HG03139 (cell line): ENCODE results near the gene TCF12.

Experiments
- ATAC-seq: cut with Tn5 transposase; IDR thresholded peaks from one replicate; pipeline ENCODE4 v1.9.1; 2021; ENCODE audit not compliant: unreplicated experiment

Gene TCF12

DNA sequence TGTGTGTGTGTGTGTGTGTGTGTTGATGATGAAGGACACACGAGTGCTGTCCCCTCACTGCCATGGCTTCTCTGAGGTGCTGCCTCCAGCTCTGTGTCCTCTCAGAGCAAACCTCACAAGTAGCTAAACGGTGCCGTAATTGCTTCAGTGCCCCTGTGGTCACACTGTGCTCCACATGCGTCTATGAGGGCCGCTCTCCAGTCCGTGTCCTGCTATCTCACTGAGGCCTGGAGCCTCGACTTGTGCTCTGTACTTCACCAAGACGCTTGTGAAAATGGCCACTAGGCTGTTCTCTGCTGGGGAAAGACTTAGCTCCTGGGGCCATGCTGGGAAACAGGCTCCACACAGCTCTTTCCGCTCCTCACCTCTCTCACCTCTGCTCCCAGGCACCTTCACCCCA is 392.4 kb downstream of the TCF12 start:
- no peak for ATAC-seq

DNA sequence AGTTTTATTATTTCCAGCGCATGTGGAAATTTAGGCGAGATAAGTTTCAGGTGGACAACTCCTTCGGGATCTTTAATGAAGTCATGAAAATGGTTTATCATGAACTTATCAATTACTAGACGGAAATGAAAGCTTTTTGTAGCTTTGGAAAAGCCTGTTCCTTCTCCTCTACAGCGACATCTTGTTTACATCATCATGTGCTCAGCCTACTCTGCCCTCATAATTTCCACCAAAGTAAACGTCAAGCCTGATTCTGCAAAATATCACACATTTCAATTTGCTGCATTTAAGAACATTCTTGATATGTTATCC is 393.5 kb downstream of the TCF12 start:
- ATAC-seq, result no peak

DNA sequence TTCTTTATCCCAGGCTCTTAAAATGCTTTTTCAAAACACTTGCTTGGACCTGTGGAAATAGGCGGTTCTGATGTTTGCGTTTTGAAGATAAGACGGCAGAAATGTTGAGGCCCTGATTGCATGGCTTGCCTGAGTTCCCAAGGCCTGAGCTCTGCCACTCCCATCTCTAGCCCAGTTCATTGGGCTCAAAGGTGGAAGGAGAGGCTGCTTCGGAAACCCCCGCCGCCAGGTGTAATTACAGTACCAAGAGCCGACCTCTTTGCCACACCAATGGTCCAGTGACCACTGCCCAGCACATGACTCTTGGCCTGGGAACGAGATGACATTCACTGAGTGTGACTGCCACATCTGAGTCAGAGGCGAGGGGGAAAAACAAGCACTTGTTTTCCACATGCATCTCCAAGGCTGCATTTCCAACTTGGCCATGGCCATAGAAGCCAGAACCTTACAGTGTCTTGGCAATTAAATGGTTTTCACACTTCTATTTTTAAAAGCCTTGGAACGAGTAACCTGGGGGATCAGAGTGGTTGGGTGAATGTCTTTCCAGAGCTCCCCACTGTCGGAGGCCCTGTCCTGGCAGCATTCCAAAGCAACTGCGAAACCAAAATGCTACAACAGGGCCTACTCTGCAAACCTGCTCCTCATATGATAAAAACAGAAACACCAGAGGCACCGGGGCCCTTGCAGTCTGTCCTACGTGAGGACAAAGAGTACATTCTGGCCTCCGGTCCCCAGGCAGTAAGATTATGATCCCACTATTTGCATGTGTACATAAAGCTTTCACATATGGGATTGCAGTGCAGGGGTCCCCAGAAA is 394.1 kb downstream of the TCF12 start:
- ATAC-seq, result no peak

DNA sequence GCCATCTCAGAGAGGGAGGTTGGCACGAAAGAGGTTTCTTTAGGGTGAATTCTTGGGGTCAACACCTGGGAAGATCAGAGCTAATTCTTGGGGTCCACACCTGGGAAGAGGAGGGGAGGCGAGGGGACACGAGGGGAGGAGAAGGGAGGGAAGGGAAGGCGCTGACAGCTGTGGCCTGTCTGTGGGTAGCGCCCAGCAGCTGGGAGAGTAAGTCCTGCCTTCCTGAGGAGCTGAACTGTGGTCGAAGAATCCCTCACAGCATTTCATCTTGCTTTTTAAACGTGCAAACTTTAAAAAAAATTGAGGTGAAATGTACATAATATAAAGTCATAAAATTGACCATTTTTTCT is 394.7 kb downstream of the TCF12 start:
- ATAC-seq, result no peak

DNA sequence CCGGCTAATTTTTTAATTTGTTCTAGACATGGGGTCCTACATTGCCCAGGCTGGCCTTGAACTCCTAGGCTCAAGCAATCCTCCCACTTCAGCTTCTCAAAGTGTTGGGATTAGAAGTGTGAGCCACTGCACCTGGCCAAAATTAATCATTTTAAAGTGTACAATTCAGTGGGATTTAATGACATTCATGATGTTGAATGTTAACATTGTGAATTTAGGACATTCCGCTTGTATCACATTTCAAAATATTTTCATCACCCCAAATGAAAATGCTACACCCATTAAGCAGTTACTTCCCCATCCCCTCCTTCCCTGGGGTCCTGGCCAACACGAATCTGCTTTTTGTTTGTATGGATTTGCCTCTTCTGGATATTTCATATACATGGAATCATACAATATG is 395.8 kb downstream of the TCF12 start:
- no peak for ATAC-seq

DNA sequence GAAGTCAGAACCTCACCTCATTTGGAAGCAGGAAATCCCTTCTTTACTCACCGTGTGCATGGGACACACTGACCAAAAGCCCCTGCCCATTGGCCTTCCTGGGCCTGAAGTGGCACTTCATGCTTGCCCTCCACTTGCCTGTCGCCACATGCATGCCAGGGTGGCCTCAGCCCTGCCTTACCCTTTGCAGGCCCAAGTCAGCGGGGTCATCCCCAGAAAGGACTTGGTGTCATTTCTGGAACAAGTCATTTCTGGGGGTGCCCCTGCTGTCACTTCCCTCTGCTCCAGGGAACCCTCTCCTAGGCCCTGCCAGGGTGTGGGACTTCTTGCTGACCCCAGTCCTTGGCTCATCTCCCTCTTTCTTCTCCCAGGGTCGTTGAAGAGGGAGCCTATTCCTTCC is 398.0 kb downstream of the TCF12 start:
- ATAC-seq, result no peak

DNA sequence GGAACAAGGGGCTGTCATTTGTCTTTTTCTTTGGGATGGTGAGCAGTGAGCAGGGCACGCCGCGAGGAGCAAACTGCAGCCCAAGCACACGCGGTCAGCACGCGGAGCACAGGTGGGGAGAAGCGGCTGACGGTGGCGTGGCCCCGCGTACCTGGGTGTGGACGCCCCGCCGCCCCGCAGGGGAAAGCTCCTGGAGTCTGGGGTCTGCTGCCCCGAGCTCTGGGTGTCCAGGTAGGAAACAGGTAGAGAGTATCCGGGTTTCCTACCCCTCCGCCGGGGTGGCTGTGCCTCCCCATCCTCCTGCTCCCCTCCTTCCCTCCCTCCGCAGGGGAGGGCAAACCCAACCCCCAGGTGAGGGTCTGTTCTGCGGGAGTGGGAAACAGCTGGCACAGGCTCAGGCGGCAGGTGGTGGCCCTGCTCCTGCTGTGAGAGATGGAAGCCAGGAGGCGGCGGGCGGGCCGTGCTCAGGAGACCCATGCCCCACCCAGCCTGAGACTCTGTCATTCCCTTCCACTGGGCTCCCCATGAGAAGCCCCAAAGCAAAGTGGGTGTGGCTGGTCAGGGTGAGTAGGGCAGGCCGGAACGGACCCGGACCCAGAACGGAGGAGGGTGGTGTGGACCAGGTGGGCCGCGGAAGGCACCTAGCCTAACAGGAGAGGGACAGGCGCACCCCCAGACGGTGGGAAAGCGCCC is 400.9 kb downstream of the TCF12 start:
- no peak for ATAC-seq

DNA sequence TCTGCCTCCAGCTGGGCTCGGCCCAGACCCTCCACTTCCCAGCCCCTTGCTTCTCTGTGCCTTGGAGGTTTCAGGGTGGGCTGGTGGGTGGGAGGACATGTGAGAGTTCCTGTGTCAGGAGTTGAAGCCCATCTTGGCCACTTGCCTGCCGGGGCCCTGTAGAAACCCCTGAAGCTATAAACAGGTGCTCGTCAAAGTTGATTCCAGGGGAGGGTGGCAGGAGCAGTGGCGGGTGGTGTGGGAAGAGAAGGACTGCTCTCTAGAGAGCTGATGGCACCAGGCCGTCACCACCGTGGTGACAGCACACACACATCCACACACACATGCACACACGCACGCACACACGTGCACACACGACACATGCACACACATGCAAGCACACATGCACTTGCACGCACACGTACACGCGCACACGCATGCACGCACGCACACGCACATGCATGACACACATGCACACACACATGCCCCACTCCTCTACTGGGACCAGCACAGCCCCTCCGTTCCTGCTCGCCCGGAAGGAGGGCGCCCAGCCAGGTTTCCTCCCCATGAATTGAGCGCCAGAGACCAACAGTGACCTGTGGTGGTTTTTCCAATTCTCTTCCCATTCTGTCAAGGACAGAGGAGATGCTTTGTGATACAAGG is 401.6 kb downstream of the TCF12 start:
- no peak for ATAC-seq

DNA sequence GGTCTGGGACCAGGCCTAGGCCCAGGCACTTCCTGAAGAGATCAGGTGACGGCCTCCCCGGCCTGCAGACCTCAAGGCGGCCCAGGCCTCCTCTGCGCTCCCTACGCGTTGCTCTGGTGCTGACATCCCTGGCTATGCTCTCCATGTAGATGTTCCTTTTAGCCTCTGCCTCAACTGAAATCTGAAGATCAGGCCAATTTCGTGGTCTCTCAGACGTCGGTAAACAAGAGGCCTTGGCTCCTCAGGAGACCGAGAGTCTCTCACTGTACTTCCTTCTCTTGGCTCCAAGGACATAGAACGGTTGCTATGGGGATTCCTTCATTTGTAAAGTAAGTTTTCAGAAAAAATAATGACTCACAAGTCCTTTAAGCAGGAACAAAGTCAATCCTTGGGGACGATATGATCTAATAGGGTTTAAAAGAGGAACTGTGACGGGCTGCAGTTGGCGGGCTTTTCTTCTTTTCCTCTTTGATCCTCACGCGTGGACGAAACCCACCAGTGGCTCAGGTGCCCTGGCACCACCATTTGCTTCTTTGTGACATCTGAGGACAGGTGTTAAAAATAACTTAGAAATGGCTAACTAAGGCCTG is 402.3 kb downstream of the TCF12 start:
- no peak for ATAC-seq

DNA sequence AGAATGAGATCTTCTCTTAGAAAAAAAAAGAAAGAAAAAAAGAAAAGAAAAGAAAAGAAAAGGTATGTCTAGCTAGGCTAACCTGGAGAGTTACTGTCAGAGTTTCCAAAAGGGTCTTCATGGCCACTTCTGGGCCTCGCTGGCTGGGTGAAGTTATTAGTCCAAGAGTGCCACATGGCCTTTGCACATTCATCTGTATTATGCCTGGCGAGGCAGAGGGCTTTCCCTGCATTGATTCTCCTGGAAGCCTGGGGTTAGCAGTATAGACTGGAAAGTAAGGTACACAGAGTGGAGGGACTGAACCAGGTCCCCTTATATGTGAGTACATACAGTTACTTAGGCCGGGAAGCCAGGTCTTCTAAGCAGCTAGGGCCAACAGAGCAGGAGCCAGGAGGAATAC is 403.0 kb downstream of the TCF12 start:
- ATAC-seq, result no peak

DNA sequence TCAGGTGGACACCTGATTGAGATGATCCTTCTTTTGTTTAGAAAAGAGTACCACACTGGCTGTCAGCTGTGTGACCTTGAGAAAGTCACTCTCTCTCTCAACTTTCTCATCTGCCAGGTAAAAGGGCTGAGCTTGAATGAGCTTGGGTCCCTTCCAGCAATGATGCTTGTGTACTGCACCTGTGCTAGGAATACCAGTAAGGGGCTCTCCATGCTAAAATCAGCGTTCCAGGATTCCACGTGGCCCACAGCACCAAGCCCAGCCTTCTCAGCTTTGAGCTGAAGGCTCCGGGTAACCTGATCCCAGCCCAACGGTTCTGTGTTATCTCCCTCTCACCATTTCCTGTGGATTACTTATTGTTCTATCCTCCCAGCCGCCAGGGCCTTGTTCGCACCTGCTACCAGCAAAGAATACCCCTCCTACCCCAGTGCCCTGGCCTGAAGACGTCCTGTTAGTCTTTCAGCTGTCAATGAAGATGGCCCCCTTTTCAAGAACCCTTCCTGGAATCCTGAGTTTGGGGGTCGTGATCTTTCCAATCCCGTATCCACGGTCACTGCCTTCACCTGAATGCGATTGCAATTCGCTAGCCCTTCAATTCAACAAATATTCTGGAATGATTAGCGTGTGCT is 403.6 kb downstream of the TCF12 start:
- no peak for ATAC-seq

DNA sequence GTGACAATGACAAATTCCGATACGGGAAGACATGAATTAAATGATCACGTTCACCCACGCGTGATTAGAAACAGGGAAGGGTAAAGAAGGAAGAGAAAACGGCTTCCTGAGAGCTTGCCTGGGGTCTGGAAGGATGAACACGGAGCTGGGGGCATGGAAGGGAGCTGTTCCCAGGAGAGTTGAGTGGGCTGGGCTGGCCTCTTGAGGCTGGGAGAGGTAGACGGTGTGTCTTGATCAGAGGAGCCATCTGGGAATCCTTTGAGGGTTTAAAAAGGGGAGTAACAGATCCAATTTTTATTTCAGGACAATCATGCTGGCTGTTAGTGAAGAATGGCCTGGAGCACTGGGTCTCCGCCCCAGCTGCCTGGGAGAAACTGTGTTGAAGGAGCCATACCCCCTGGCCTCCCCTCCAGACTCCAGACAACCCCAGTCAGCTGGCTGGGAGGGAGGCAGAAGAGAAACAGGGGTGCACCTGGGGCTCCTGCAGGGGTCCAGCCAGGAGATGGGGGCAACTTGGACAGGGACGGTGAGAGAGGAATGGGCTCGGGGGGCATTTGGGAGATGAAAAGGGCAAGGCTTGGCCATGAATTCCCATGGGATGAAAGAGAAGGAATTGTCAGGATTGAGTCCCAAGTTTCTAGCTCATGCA is 404.3 kb downstream of the TCF12 start:
- ATAC-seq, result no peak

DNA sequence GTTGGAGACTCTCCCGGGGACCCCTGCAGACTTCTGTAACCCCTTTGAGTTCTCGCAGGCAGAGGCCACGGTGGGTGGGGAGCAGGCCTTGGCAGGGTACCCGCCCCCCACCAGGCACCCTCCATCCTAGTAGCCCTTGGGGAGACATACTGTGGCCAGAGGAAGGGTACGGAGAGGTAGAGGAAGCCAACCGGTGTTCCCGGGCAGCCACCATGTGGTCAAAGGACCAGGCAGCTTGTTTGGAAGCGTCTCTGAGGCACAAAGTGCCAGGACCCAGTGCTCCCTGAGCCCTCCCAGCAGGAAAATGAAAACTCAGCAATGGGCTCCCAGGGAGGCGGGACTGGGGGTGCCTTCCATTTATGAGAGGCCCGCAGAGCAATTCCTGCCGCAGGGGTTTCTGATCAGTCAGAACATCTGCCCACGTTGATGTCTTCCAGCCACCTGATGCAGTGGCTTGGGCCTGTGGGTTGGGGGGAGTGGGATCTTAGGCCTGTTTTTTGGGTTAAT is 404.9 kb downstream of the TCF12 start:
- no peak for ATAC-seq

DNA sequence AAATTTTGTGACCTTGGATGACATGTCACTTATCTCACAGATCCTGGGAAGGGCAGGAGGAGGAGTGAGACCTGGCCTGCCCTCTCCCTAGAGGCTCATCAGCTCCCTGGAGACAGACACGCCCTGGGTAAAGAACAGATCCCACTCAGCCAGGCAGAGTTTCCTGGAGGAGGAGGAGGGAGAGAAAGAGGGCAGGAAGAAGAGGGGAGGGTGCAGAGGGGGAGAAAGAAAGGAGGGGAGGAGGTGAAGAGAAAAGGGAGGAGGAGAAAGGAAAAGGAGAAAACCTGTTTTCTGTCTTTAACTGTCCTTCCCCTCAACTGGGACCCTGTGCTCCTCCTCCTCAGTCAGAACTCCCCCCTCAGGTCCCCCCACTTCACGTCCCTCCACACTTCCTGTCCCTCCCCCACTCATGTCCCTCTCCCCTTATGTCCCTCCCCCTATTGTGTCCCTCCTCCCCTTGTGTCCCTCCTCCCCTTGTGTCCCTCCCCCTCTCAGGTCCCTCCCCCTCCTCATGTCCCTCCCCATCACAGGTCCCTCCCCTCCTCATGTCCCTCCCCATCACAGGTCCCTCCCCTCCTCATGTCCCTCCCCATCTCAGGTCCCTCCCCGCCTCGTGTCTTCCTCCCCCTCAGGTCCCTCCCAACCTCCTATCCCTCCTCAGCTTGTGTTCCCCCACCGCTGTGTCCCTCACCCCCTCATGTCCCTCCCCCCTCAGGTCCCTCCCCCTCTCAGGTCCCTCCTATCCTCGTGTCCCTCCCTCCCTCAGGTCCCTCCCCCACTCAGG is 405.6 kb downstream of the TCF12 start:
- no peak for ATAC-seq

DNA sequence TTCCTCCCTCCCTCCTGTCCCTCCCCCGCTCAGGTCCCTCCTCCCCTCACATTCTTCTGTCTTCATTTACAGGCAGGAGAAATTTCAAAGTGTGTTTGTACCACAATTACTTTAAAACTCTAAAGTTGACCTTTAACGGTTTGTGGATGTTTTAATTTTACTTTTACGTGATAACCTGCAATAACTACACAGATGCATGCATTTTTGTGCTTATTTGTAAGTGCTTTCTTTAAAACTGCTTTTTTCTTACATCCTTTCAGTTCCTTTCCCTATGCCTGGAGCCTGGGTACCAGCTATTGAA is 406.1 kb downstream of the TCF12 start:
- no peak for ATAC-seq

DNA sequence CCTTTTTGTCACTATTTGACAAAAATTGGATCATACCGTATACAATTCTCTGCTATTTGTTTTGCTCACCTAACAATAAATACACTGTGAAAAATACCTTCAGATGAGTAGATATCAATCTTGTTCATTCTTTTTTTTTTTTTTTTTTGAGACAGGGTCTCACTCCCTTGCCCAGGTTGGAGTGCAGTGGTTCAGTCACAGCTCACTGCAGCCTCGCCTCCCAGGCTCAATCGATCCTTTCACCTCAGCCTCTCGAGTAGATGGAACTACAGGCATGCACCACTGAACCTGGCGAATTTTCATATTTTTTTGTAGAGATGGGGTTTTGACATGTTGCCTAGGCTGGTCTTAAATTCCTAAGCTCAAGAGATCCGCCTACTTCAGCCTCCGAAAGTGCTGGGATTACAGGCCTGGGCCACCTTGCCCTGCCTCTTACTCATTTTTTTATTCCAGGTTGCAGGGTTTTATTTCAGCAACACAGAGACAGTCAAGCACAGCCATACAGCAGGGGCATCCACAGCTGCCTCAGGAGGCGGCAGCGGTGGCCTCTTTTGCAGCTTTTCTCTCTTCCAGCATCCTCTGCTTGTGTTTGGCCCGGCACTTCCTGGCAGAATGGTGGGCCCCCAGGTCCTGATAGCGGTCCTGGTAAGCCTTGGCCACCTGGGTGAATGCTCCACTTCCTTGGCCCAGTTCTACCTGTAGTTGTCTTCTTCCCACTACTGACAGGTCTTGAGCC is 406.7 kb downstream of the TCF12 start:
- no peak for ATAC-seq

DNA sequence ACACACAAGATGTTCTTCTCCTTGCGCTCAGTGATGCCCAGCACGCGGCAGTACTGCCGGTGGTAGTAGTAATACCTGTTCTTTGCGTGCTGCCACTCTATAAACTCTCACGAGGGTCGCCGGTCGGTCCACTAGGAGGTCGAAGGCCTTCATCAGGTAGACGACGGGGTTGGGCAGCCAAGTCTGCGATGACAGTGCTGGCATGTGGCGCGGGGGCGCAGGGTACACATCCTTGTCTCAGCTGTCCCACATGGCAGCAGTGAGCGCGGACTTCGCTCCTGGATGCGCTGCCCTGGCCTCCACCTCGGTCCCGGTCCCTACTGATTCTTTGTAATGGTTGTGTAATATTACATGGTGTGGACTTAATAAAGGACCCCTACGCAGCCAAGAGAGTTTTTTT is 407.8 kb downstream of the TCF12 start:
- ATAC-seq, result no peak

DNA sequence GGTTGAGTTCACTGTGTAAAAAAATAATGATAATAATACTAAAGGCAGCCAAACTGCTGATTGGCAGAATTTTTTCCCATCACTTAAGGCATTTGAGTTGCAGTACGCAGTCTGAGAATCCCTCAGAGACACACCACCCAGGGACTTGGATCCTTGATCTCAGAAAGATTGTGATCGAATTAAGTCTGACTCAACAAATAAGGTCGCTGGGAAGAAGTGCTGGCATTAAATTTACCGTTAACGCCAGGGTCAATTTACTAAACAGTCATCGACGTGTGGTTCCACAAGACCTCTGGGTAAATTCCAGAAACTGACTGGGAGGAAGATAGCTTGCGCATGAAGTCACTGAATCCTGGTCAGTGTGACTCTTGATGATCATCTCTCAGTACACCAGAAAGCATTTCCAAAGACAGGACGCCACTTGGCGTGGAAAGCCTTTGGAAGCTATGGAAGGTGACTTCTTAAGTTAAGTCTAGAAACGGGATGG is 409.6 kb downstream of the TCF12 start:
- no peak for ATAC-seq

DNA sequence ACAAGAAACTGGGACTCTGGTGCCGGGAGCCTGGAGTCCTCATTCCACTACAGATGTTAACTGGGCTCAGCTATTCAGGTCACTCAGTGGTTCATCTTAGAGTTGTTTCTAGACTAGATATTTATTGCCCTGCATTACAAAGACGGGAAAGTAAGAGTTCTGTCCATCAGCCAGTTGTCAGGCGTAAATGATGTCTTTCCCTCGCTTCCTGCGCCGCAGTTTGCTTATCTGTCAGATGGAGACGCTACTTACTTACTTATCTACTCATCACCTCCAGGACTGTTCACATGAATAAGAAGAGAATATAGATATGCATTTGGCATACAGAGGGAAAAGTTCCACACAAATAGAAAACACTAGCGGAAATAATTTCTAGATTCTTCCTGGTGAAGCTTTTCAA is 410.0 kb downstream of the TCF12 start:
- no peak for ATAC-seq

DNA sequence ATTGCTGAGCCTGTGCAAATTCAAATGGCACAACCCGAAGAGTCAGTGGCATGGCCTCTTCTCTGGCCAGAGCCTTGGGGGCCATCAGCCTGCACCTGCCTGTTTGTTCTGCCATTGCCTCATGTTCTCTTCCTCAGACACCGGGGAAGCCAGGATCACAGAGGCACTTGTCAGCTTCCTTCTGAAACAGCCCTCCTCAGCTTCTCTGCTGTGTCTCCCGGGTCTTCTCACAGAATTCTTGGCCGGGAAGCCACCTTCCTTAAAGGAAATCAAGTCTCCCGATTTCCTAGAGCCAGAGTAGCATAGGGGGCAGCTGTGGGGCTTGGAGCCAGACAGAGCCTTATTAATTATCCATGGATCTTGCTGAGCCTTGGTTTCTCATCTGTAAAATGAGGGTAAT is 410.5 kb downstream of the TCF12 start:
- no peak for ATAC-seq
